Measurements from ENCODE around the gene UBL4A. TPM values are rescaled to one million over a fixed set of nuclear protein-coding genes. Genes with fewer than 3 reads are reported as not detected.

The UBL4A gene
- 30.3 and 39.9 TPM in 2 replicates for total RNA-seq

DNA sequence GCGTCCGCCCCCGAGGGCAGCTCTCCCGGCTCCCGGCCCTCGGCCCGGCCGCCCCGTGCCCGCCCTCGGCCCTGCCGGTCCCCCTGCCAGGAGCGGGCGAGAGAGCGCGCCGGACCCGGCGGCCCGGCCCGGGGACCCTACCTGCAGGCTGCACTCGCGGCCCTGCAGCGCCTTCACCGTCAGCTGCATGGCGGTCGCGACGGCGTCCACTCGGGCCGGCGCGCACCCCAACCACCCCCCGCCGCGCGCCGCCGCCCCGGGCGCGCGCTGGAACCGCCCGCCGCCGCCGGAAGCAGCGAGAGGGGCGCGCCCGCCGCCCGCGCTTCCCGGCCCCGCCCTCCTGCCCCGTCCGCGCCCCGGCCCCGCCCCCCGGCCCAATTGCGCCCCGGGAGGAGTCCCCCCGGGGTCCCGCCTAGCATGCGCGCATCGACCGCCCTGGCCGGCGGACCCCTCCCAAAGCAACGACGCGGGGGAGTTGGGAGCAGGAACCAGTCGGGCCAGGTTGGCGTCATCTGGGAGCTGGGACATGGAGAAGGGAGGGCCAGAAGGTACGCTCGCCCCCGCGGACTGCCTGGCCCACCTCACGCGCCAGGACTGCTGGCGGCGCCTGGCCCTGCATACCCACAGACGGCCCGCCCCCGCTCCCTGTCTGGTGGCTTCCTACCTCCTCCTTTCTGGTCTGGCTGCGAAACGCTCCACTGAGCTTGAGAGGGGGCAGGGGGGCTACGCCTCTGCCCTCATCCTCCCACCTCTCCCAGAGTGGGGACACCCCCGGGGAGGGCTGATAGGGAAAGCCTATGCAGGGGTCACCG is at the start of gene UBL4A:
Gene UBL4A (minus strand): TSS at position 220 of the 812 bp plus-strand sequence. CDS start 31 bp downstream, at position 189.

GRCh38 chrX:154515966-154516655 is 29.7 kb upstream of the UBL4A start, which contains the start of gene FAM3A:
TSS of gene FAM3A (minus strand) at chrX:154516232. CDS start at chrX:154515772, 460 bp downstream.

GRCh38 chrX:154490414-154491083 is 4.1 kb upstream of the UBL4A start, which contains the start of gene SLC10A3:
TSS of gene SLC10A3 (minus strand) at chrX:154490629. CDS start at chrX:154488940, 1,689 bp downstream.

DNA sequence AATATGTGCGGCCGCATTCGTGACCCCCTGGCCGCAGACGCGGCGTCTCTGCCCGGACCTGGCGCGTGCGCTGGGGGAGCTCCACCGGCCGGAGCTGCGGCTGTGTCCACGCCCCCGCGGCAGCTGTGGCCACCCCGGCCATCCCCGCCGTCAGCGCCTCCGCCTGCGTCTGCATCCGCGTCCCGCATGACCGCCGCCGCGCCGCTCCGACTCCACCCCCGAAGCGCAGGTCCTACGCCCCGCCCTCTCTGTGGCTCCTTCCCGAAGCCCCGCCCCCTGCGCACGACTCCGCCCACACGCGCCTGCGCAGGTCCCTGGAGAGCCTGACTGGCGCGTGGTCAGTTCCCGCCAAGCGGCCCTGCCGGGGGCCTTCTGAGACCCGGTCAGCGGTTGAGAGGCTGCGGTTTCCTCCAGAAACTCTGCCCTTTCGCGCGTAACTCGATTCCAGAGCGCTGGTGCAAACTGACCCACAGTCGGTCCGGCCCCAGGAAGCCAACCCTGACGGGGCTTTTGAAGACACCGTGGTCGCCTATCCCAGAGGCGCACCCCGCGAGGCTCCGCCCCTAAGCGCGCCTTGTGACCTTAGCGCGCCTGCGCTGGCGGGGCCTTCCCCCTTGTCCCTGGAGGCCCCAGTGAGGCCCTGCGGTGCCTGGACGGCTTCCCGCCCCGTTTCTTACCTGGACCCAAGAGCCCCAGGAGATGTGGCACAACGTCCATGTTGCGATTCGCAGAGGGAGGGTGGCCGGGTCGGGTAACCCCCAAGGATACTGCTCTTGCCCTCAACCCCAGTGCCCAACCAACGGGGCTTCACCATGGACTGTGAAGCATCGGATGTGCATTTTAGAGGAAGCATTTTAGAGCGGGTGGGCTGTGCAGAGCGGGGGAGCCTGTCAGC is 7.4 kb downstream of the UBL4A start, which contains the start of gene LAGE3:
Gene LAGE3 (minus strand): TSS at position 554 of the 895 bp plus-strand sequence. CDS start 366 bp downstream, at position 188.

DNA sequence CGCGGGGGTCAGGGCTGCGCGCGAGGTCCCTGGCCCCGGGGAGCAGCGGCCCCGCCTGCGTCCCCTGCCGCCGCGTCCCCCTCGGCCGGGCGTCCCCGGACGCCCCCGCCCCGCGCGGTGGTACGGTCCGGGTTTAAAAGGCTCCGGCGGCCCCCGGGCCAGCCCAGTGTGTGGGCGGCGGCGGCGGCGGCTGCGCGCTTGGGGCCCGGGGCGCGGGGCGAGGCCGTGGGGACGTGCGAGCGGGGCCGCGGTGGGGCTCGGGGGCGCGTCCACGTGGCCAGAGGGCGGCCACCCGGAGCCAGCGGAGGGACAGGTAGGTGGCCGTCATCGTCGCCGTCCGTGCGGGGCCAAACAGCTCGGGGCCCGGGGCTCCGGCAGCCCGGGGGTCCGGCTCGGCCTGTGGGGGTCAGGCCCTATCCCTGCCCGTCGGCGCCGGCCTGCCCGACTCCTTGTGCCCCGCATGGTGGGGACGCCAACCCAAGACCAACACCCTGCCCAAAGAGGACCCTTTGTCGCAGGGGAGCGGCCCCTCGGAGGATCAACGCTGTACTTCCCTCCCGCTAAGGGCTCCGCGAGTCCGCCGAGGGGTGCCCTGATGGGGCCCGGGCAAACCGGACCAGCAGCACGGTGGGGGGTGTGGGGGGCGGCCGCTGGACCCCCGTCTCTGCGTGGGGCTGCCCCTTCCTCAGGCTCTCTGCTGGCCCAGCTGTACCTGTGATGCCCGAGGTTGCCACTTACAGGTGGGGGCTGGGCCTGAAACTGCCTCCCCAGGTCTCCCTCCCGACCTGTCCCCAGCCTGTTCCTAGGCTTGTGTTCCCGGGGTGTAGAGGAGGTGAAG is 28.1 kb downstream of the UBL4A start, which contains the start of gene PLXNA3:
Gene PLXNA3 (plus strand): TSS at position 166 of the 838 bp plus-strand sequence. CDS start 1,903 bp downstream, outside the sequence.

DNA sequence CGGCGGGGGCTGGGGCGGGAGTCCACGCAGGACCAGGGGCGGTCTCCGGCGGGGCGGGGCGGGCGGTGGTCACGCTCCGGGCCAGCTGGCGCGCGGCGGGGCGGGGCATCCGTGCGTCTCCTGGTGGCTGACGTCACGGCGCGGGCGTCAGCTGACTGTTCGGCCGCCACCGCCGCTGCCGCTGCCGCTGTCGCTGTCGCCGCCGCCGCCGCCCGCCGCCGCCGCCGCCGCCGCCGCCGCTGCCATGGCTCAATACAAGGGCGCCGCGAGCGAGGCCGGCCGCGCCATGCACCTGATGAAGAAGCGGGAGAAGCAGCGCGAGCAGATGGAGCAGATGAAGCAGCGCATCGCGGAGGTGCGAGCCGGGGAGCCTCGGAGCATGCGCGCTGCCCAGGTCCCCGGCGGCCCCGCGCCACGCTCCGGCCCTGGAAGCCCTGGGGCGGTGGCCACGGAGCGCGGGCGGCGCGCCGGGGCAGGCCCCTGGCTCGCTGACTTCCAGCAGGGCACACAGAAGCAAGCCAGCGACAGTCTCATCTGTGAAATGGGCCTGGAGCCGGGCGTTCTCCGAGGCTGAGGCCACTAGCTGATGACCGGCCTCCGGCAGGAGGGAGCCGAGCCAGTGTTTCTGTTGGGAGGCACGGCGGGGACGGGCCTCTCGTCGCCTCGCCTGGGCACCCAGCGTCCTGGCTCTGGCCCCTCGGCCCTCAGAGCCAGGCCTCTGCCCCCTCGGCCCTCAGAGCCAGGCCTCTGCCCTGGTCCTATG is 42.2 kb downstream of the UBL4A start, which contains the start of gene FAM50A:
Gene FAM50A (plus strand): TSS at position 150 of the 763 bp plus-strand sequence. CDS start 95 bp downstream, at position 245.

DNA sequence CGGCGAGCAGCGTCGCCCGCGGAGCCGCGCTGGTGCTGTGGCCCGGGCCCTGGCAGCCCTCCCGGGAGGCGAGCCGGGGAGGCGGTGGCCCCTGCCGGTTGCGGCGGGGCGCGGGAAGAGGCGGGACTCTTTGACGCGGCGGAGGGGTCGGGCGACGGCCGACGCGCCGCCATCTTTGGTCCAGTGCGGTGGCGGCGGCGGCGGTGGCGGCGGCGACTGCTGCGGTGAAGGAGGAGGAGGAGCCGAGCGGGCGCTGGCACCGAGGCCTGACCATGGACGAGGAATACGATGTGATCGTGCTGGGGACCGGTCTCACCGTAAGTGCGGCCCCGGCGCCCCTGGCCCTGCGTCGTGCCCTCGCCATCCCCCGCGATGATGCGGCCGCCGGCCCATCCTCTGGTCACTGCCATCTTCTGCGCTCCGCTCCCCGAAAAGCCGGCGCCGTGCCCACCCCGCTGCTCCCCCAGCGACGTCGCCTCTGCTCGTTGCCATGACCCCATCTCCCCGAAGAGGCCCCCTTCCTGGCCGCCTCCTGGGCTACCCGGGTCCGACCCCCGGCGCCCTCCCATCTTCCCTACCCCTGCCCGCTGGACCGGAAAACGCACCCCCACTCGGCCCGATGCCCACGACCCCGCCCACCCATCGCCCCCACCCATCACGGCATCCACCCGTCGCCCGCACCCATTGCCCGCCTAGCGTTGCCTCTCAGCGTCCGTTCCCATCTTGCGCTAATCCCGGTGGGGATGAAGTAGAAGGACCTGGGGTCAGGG is 49.2 kb downstream of the UBL4A start, which contains the start of gene GDI1:
Gene GDI1 (plus strand): TSS at position 172 of the 770 bp plus-strand sequence. CDS start 101 bp downstream, at position 273.

Other genes starting within 250 kb of the UBL4A start
- gene OPN1MW3, start 229.0 kb downstream of the UBL4A start, total RNA-seq: not detected in 2 replicates
- gene TEX28, start 191.5 kb downstream of the UBL4A start, total RNA-seq: not detected in 2 replicates
- not detected in 2 replicates for gene TKTL1, start 190.8 kb downstream of the UBL4A start, total RNA-seq
- gene FLNA, start 112.0 kb downstream of the UBL4A start, total RNA-seq: 1,760 and 2,009 TPM in 2 replicates
- 20.9 and 21.5 TPM in 2 replicates for gene EMD, start 107.3 kb downstream of the UBL4A start, total RNA-seq
- 2,454 and 2,688 TPM in 2 replicates for gene RPL10, start 88.2 kb downstream of the UBL4A start, total RNA-seq
- 65.9 and 68.6 TPM in 2 replicates for gene DNASE1L1, start 77.4 kb downstream of the UBL4A start, total RNA-seq
- 10.8 and 14.1 TPM in 2 replicates for gene TAFAZZIN, start 75.1 kb downstream of the UBL4A start, total RNA-seq
- 46.6 and 57.0 TPM in 2 replicates for gene ATP6AP1, start 57.9 kb downstream of the UBL4A start, total RNA-seq
- gene GDI1, start 49.5 kb downstream of the UBL4A start, total RNA-seq: 58.6 and 81.1 TPM in 2 replicates
- gene FAM50A, start 42.5 kb downstream of the UBL4A start, total RNA-seq: 101 and 107 TPM in 2 replicates
- 6.7 and 17.0 TPM in 2 replicates for gene PLXNA3, start 28.3 kb downstream of the UBL4A start, total RNA-seq
- 13.7 and 18.5 TPM in 2 replicates for gene LAGE3, start 7.3 kb downstream of the UBL4A start, total RNA-seq
- 11.8 and 22.7 TPM in 2 replicates for gene SLC10A3, start 4.0 kb upstream of the UBL4A start, total RNA-seq
- gene FAM3A, start 29.6 kb upstream of the UBL4A start, total RNA-seq: 32.1 and 41.6 TPM in 2 replicates
- gene G6PD, start 60.2 kb upstream of the UBL4A start, total RNA-seq: 90.3 and 91.0 TPM in 2 replicates
- 13.4 and 13.7 TPM in 2 replicates for gene IKBKG, start 61.0 kb upstream of the UBL4A start, total RNA-seq
- 0.18 TPM in 1 of 2 replicates, not detected in the other for gene CTAG1A, start 98.5 kb upstream of the UBL4A start, total RNA-seq
- gene CTAG1B, start 132.7 kb upstream of the UBL4A start, total RNA-seq: not detected in 2 replicates
- not detected in 2 replicates for gene CTAG2, start 167.0 kb upstream of the UBL4A start, total RNA-seq